ENCODE results near the gene RALGPS2. TPM values are rescaled to one million over a fixed set of nuclear protein-coding genes. Genes with fewer than 3 reads are reported as not detected.

Gene RALGPS2
- total RNA-seq, 1 experiment from 2014 or later: 38.0 TPM

GRCh38 chr1:178933105-178933561 is 208.1 kb downstream of the RALGPS2 start (continued):
- TF ChIP-seq ZNF263 (CRISPR knock-in tag; IDR thresholded peaks at IDR 0.05; ENCODE audit: low read depth) (no peak), GABPB1 (CRISPR knock-in tag; IDR thresholded peaks at IDR 0.05) (no peak), RORB (CRISPR knock-in tag; IDR thresholded peaks at IDR 0.05) (no peak), FOXP1 (CRISPR knock-in tag; IDR thresholded peaks at IDR 0.05; ENCODE audit: borderline replicate concordance) (no peak)

- no peak for TF ChIP-seq MAX (CRISPR knock-in tag; IDR thresholded peaks at IDR 0.05)
- no peak for TF ChIP-seq NR1H2 (CRISPR knock-in tag; IDR thresholded peaks at IDR 0.05)
- TF ChIP-seq ESRRA (CRISPR knock-in tag; IDR thresholded peaks at IDR 0.05; ENCODE audit: borderline replicate concordance): no peak
- no peak for TF ChIP-seq NFYB (CRISPR knock-in tag; conservative IDR thresholded peaks at IDR 0.05; ENCODE audit: low read depth)
- TF ChIP-seq ZNF512 (CRISPR knock-in tag; IDR thresholded peaks at IDR 0.05; ENCODE audit: borderline replicate concordance): no peak
- TF ChIP-seq SP1 (CRISPR knock-in tag; conservative IDR thresholded peaks at IDR 0.05): no peak
- TF ChIP-seq MYBL2 (CRISPR knock-in tag; IDR thresholded peaks at IDR 0.05): no peak
- TF ChIP-seq ZBTB43 (CRISPR knock-in tag; IDR thresholded peaks at IDR 0.05): no peak
- no peak for TF ChIP-seq SMAD3 (CRISPR knock-in tag; IDR thresholded peaks at IDR 0.05; ENCODE audit: borderline replicate concordance)
- no peak for TF ChIP-seq TEAD4 (CRISPR knock-in tag; IDR thresholded peaks at IDR 0.05)
- no peak for TF ChIP-seq AFF4 (CRISPR knock-in tag; IDR thresholded peaks at IDR 0.05; ENCODE audit: borderline replicate concordance)
- no peak for TF ChIP-seq RORB (CRISPR knock-in tag; IDR thresholded peaks at IDR 0.05)
- no peak for TF ChIP-seq GTF2I (CRISPR knock-in tag; conservative IDR thresholded peaks at IDR 0.05)
- no peak for TF ChIP-seq ZNF671 (CRISPR knock-in tag; IDR thresholded peaks at IDR 0.05)
- TF ChIP-seq CREM (CRISPR knock-in tag; IDR thresholded peaks at IDR 0.05): no peak
- no peak for TF ChIP-seq GABPB1 (CRISPR knock-in tag; IDR thresholded peaks at IDR 0.05)
- TF ChIP-seq ZNF219 (CRISPR knock-in tag; IDR thresholded peaks at IDR 0.05; ENCODE audit: borderline replicate concordance): no peak
- no peak for TF ChIP-seq ZNF281 (CRISPR knock-in tag; IDR thresholded peaks at IDR 0.05)
- ATAC-seq (no peak), DNase-seq (ENCODE audit: low spot score) (no peak)
- POLR2A ChIA-PET: no interaction called here
- CTCF ChIA-PET: interaction anchor here (4.4 kb wide), 1 partner anchor 69 kb away, joined by 17 read pairs; no protein-coding TSS in a partner anchor
- H3K36me3 Mint-ChIP-seq: no peaks in the 10 kb centered on the region
- no peak overlapping the region for H3K4me3 Mint-ChIP-seq
- H3K27ac Mint-ChIP-seq: no peak overlapping the region
- no peaks in the 10 kb centered on the region for H3K27me3 Mint-ChIP-seq (ENCODE audit: low read depth)
- peaks cover 41% of the 10 kb centered on the region for H3K4me1 Mint-ChIP-seq
- no peaks in the 10 kb centered on the region for H3K9me3 Mint-ChIP-seq
Observed at GRCh38 chr1:178933709-178934490, 208.9 kb downstream of the RALGPS2 start.

Measured in WTC11 (cell line).